ENCODE measurements around the gene ZNF563.
"Not testable (repeated sequence)": the region's sequence is repeated elsewhere in the genome, so short reads cannot be mapped to it uniquely, and the experiment has no call there.

ZNF563 gene

DNA sequence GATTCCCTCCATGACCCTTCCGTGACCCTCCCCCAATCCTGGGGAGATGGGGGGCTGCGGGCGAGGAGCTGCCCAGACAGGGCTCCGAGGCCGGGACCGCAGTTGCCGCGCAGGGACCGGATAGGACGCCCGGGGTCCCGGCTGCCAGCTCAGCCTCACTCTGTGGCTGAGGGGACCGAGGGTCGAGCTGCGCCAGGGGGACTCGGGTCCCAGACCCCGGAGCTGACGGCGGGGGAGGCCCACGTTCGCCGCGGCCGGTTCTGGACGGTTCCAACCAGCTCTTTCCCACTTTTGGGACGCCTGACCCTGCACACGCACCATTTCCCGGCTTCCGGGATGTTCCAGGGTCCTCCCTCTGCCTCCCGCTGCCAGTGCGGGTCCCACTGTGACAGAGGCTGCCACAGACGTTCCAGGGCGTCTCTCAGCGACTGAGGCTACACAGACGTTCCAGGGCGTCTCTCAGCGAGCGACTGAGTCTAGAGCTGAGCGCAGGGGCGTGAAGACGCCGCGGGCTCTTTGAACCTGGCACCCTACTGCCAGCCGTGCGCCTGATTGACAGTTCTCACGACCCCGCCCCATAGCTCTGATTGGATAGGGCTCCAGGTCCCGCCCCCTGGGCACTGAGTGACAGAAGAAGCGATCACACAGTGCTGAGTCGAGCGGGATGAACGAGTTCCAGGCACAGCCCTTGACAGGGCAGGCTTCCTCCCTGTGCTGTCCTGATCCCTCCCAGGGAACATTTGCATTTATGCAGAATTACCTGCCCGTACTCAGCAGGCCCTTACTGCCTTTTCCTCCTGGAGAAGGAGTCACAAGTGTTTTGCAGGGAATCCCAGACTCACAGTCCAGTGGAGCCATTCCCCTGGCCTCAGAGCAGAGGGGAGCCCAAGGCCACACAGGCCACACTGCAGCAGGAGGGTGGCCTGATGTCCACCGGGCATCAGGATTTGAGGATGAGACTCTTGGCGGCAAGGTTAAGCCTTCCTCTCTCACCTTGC is at the start of gene ZNF563:
Gene ZNF563 (minus strand): TSS at position 472 of the 998 bp plus-strand sequence. CDS start 151 bp downstream, at position 321.
- peak; percentile 89 for DNase-seq

DNA sequence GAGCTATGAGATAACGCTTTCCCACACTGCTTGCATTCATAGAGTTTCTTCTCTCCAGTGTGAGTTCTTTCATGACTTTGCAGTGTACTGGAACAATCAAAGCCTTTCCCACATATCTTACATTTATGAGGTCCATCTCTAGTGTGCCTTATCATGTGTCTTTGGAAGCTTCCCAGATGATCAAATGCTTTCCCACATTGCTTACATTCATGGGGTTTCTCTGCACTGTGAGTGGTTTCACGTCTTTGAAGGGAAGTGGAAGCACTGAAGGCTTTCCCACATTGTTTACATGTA is 47.0 kb upstream of the ZNF563 start:
- DNase-seq: no peak

DNA sequence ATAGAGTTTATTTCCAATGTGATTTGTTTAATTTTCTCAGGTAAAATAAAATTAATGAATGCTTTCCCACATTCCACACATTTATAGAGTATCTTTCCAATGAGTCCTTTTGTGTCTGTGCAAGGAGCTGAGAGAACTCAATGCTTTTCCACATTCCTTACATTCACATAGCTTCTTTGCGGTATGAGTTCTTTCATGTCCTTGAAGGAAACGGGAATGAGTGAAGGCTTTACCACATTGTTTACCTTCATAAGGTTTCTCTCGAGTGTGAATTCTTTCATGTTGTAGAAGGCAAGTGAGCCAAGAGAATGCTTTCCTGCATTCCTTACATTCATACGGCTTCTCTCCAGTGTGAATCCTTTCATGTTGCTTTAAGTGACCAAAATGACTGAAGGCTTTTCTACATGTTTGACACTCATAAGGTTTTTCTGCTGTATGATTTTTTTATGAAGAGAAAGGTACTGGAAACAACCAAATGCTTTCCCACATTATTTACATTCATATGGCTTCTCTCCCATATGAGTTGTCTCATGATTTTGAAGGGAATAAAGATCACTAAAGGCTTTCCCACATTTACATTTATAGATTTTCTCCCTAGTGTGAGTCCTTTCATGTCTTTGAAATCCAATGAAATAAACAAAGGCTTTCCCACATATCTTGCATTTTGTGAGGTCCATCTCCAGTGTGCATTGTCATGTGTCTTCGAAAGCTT is 46.5 kb upstream of the ZNF563 start:
- no peak for DNase-seq

DNA sequence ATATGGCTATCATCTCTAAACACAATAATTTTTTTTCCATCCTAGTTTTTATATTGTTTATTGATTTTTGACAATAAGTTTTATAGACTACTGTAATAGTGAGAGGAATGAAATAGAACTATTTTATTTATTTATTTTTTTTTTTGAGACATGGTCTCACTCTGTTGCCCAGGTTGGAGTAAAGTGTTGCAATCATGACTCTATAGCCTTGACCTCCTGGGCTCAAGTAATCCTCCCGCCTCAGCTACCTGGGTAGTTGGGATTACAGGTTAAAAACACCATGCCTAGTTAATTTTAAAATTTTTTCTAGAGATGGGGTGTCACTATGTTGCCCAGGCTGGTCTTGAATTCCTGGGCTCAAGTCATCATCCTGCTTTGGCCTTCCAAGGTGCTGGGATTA is 40.6 kb upstream of the ZNF563 start:
- DNase-seq: no peak

DNA sequence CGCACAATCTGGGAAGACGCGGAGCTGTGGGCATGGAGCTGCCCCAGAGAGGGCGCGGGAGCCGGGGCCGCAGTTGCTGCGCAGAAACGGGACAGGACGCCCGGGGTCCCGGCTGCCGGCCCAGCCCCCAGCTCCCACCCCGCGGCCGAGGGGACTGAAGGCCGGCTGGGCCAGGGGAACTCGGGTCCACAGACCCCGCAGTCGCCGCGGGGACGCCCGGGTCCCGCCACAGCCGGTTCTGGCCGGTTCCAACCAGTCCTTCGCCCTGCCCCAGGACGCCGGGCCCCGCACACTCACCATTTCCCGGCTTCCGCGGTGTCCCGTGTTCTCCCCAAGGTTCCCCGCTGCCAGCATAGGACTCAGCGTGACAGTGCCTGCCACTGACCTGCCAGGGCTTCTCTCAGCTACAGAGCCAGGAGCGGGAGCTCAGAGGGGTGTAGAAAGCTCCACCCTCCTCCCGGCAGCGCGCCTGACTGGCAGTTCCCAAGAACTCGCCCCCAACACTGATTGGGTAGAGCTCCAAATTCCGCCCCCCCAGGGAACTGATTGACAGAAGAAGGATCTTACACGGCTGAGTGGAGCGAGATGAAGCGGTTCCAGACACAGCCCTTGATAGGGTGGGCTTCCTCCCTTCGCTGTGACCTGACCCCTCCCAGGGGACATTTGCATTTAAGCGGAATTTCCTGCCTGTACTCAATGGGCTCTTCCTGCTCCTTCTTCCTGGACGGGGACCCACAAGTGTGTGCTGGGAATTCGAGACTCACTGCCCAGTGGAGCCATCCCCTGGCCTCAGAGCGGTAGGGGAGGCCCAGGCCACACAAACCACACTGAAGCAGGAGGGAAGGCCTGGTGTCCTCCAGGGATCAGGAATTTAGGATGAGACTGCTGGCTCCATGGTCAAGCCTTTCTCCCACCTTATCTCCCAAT is 32.1 kb upstream of the ZNF563 start, which contains the start of gene ZNF442:
Gene ZNF442 (minus strand): TSS at position 448 of the 927 bp plus-strand sequence. CDS start 2,052 bp downstream, outside the sequence.
- peak; percentile 88 for DNase-seq

DNA sequence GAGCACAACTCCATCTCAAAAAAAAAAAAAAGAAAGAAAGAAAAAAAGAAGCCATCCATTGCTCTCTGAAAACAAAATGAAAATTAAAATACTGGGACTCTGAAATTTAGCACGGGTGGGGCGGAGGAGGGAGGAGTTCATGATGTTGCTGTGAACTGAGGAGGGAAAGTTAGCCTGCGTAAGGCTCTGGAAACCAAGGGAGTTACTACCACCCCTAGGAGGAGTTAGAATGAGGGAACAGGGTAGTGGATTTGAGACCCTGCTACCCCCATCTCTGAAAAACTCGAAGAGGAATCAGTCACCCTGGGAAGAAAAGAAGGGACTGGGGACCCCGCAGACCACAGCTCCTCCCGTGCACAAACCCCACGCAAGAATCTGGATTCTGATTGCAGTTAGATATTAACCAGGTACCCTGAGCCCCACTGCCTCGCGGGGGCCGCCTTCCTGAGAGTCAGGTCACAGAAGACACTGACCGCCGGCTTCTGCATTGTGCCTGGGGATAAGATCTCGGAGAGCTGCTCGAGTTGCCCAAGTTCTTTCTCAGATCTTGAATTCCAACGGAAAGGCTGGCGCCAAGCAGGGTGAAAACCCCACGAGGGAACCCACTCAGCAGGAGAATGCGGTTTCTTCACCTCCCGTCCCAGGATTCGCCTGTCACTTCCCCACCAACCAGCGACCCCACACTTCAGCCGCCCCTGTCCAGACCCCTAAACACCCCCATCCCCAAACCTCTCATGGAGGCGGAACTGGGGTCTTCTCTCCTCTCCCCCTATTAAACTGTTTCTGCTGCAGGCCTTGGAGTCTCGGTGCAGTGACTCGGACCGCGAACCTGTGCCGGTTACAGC is 31.2 kb upstream of the ZNF563 start:
- no peak for DNase-seq

DNA sequence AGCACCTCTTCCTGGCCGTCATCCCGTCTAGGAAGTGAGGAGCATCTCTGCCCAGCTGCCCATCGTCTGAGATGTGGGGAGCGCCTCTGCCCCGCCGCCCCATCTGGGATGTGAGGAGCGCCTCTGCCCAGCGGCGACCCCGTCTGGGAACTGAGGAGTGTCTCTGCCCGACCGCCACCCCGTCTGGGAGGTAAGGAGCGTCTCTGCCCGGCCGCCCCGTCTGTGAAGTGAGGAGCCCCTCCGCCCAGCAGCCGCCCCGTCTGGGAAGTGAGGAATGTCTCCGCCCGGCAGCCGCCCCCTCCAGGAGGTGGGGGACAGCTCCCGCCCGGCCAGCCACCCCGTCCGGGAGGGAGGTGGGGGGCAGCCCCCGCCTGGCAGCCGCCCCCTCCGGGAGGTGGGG is 28.8 kb upstream of the ZNF563 start:
- DNase-seq: not testable (repeated sequence)

DNA sequence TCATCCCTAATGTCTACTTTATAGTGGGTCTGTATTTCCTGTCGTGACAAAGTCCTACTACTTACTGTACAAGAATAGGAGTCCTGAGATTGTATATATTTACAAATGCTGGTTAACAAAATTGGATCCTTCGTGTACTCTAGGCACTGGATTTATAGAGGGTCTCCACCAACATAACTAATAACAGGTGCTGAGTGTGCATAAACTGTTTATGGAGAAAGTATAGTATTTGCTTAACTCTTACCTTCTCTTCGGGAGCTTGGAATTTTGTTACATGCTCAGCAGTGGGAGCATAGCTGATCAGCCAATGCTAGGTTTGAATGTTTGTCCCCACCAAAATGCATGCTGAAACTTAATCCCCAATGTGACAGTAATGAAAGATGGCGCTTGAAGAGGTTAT is 19.9 kb upstream of the ZNF563 start:
- DNase-seq: no peak

DNA sequence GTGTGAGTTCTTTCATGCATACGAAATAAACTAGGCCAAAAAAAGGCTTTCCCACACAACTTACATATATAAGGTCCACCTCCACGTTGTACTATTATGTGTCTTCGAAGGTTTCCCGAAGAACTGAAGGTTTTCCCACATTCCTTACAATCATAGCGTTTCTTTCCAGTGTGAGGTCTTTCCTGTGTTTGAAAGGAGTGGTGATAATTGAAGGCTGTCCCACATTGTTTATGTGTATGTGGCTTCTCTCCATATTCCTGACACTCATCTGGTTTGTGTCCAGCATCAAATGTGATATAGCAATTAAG is 17.4 kb upstream of the ZNF563 start:
- no peak for DNase-seq

DNA sequence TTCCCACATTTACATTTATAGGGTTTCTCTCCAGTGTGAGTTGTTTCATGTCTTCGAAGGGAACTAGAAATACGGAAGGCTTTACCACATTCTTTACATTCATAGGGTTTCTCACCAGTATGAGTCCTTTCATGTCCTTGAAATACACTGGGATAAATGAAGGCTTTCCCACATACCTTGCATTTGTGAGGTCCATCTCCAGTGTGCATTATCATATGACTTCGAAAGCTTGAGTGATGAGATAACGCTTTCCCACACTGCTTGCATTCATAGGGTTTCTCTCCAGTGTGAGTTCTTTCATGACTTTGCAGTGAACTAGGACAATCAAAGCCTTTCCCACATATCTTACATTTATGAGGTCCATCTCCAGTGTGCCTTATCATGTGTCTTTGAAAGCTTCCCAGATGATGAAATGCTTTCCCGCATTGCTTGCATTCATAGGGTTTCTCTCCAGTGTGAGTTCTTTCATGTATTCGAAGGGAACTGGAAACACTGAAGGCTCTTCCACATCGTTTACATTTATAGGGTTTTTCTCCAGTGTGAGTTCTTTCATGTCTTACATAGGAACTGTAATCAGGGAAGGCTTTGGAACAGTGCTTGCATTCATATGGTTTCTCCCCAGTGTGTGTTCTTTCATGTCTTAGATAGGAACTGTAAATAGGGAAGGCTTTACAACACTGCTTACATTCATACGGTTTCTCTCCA is 16.9 kb upstream of the ZNF563 start:
- DNase-seq: no peak

DNA sequence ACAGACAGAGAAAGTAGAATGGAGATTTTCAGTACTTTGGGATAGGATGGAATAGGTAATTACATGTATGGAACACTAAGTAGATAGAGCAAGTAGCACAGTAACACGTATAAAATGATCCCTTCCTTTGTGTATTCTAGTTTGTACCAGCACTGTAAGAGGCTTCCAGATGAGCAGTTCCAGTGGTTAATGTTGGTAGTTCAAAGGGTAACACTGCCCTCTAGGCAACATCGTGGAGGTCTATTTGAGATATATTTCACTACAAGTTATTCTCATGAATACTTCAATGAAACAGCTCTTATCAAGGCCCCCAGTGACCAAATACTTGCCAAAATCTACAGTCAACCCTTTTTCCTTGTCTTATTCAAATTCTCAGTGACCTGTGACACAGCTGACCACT is 13.5 kb upstream of the ZNF563 start:
- DNase-seq: no peak

DNA sequence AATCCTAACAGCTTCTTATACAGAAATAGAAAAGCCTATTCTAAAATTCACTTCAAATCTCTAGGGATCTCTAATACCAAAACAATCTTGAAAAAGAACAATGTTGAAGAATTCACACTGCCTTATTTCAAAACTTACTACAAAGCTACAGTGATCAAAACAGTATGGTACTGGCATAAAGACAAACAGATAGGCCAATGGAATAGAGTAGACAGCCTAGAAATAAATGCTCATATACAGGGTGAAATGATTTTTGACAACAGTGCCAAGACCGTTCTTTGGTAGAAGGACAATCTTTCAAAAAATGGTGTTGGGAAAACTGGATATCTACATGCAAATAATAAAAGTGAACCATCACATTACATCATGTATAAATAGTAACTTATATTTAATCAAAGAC is 11.8 kb upstream of the ZNF563 start:
- no peak for DNase-seq

DNA sequence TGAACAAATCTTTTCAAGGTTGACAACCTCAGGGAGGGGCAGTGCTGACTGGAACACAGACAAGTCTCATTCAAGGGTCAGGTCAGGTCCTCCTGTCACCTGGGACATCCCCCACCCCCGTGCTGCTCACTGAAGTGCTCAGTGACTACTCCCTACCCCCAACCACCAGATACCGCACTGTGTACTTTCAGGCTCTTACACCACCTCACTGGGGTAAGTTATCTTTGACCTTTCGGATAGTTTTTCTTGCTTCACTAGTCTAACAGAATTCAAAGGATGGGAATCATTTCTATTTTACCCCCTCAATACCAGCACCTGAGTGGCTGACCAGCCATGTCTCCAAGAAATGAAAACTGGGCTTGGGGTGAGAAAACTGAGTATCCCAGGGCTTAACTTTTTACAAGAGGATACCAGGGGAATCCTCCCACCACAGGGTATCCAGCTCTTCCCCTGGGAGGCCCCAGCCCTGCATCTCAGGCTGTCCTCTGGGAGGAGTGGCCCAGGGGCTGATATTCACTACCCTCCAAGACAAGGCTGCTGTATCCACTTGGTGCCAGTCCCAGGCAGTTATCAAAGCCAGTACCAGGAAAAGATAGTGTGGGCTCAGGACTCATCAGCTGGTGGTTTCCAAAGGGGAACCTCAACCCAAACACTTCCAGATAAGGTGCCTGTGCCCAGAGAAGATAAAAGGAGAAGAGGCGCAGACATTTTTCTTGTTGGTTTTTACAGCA is 2.1 kb downstream of the ZNF563 start:
- DNase-seq: no peak

DNA sequence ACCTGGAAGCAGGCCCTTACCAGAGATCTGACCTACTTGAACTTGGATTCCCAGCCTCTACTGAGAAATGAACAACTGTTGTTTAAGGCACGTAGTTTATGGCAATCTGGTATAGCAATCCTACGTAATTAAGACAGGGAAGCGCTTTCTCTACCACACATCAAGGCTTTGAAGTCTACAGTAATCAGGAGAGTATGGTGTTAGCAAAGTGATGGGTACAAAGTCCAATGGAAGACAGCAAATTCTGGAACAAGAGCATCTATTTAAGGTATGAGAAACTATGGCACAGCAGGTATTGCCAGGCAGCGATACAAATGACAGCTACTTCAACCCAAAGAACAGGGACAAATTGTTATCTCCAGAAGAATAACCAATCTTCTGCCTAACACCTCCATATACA is 3.1 kb downstream of the ZNF563 start:
- DNase-seq: no peak

DNA sequence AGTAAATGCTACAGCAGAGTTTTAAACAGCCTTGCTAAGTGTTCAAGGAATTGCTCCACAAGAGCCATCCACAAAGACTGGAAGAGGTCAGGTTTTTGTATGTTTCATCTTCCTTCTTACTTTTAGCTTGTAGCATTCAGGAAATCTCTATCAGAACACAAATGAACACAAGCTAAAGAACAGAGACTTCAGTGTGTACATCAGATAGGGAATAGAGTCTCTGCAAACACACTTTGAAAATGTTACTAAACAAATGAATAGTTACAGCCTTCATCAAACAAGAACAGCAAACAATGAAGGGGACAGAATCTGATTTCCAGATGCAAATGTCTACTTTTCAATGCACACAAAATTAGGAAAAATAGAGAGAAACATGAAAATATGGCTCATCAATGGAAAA is 7.7 kb downstream of the ZNF563 start:
- DNase-seq: no peak

DNA sequence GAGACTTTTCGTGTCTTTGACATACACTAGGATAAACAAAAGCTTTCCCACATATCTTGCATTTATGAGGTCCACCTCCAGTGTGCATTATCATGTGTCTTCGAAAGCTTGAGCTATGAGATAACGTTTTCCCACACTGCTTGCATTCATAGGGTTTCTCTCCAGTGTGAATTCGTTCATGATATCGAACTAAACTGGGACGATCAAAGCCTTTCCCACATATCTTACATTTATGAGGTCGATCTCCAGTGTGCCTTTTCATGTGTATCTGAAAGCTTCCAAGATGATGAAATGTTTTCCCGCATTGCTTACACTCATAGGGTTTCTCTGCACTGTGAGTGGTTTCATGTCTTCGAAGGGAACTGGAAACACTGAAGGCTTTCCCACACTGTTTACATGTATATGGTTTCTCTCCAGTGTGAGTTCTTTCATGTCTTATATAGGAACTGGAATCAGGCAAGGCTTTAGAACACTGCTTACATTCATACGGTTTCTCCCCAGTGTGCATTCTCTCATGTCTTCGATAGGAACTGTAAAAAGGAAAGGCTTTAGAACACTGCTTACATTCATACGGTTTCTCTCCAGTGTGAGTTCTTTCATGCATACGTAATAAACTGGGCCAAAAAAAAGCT is 14.5 kb downstream of the ZNF563 start:
- no peak for DNase-seq

DNA sequence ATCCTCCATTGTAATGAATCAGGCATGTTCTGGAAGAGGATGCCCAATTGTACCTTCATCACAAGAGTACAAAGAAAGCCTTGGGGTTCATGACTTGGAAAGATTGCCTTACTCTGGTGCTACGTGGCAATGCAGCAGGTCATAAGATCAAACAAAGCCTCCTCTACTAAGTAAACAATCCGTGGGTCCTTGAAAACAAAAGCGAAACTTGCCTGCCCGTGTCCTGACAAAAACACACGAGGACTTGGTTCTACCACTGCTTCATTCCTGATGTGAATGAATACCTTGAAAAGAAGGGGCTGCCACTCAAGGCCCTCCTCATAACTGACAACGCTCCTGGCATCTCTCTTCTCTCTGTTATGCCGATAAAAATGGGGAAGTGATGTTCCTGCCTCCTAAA is 18.9 kb downstream of the ZNF563 start:
- no peak for DNase-seq

DNA sequence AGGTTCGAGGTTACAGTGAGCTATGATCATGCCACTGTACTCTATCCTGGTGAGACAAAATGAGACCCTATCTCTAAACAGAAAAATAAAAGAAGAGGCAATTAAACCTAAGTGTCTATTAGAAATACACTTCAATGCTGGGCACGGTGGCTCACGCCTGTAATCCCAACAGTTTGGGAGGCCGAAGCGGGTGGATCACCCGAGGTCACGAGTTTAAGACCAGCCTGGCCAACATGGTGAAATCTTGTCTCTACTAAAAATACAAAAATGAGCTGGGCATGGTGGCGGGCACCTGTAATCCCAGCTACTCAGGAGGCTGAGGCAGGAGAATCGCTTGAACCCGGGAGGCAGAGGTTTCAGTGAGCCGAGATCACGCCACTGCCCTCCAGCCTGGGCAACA is 24.5 kb downstream of the ZNF563 start:
- DNase-seq: not testable (repeated sequence)

DNA sequence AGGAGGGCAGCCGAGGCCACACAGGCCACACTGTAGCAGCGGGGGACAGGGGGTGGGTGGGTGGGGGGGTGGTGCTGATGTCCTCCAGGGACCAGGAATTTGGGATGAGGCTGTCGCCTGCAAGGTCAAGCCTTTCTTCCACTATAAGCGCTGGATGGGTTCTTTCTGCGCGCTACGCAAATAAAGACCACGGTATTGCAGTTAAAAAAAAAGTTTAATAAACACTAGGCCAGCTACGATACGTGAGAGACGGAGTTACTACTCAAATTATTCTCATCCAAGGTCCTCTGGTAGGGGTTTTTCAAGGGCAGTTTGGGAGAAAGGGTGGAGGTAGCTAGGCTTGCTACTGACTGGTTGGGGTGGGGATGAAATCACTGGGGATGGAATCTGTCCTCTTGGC is 38.2 kb downstream of the ZNF563 start:
- DNase-seq: no peak
